ENCODE measurements around the gene NUDT3.

- TF ChIP-seq CTCF (IDR thresholded peaks at IDR 0.05; ENCODE audit: low read depth, low read length) (no peak), EZH2phosphoT487 (IDR thresholded peaks at IDR 0.05; ENCODE audit: low read depth) (no peak)
Measured at GRCh38 chr6:34243131-34243771, 149.2 kb downstream of the NUDT3 start.

Data from OCI-LY3 (cell line).